Gastroesophageal sphincter (tissue), 4 donors: Measurements from ENCODE around the gene LMBRD1. TPM values are rescaled to one million over a fixed set of nuclear protein-coding genes. Genes with fewer than 3 reads are reported as not detected.
A peak's percentile ranks its signal among the peaks of the same experiment; 100 is the strongest.
"Not testable (repeated sequence)": the region's sequence is repeated elsewhere in the genome, so short reads cannot be mapped to it uniquely, and the experiment has no call there.

Experiments used
- ATAC-seq: fragments of 150-250 bp; one replicate; pipeline ENCODE4 v1.9.1; 2016; ENCODE audit warnings: mild to moderate bottlenecking, moderate library complexity
- H3K27ac ChIP-seq, 4 donors: fragments of 200-600 bp; sonication (generic) in 3 of 4; 1 replicate in 3 of 4; 2 replicates in 1 of 4; pipeline ENCODE4 v1.5.1; 2016 to 2019
- H3K27me3 ChIP-seq: fragments of 200-600 bp; sonication (generic); one replicate; pipeline ENCODE4 v1.5.1; 2019
- H3K36me3 ChIP-seq, 2 donors: fragments of 200-600 bp; sonication (generic); one replicate each; pipeline ENCODE4 v1.5.1; 2019; ENCODE audit warnings: control low read depth in 1 of 2
- H3K4me1 ChIP-seq, 3 donors: fragments of 200-600 bp; sonication (generic); 1 replicate in 2 of 3; 2 replicates in 1 of 3; pipeline ENCODE4 v1.5.1; 2016 to 2019; ENCODE audit warnings: control low read depth in 2 of 3
- H3K4me3 ChIP-seq, 2 donors: fragments of 200-600 bp; sonication (generic); one replicate each; pipeline ENCODE4 v1.5.1; 2019; ENCODE audit warnings: mild to moderate bottlenecking in 1 of 2, moderate library complexity in 1 of 2
- H3K9me3 ChIP-seq, 3 donors: fragments of 200-600 bp; sonication (generic); one replicate each; pipeline ENCODE4 v1.5.1; 2017 to 2019; ENCODE audit warnings: control low read depth in 2 of 3
- EP300 ChIP-seq: sonication (generic); formaldehyde crosslinking; IDR thresholded peaks from one replicate; pipeline ENCODE4 v1.6.1; 2017; ENCODE audit warnings: antibody characterized with exemption, mild to moderate bottlenecking
- POLR2A ChIP-seq, 2 donors: fragments of 450-650 bp; IDR thresholded peaks; one replicate each; pipeline ENCODE4 v1.6.1; 2017; ENCODE audit warnings: antibody characterized with exemption in 2 of 2, mild to moderate bottlenecking in 2 of 2, moderate library complexity in 1 of 2
- POLR2AphosphoS5 ChIP-seq: sonication (generic); formaldehyde crosslinking; IDR thresholded peaks from one replicate; pipeline ENCODE4 v1.6.1; 2017; ENCODE audit warnings: antibody characterized with exemption
- WGBS, 2 donors: methylation state at CpG; one replicate each; pipeline ENCODE4 v1.1.5; 2018; ENCODE audit warnings: low coverage in 1 of 2; 5-methylcytosine and 5-hydroxymethylcytosine counted together
- total RNA-seq, 4 donors: library from RNA; depleted of rRNA; stranded (reverse); fragments of >200 nt; gene quantifications; one replicate each; pipeline ENCODE4 v1.1.0, GENCODE V29; 2016
- TF ChIP-seq, protein P1 (sequence below), 4 experiments: fragments of 200-600 bp in 2 of 4; fragments of 450-650 bp in 2 of 4; sonication (generic) in 1 of 4; IDR thresholded peaks; one replicate each; pipeline ENCODE4 v1.5.1; 2017 to 2019; ENCODE audit warnings: antibody characterized with exemption in 4 of 4, mild to moderate bottlenecking in 2 of 4, moderate library complexity in 2 of 4

LMBRD1 gene
- total RNA-seq, 4 donors from 2014 or later: 45.4 to 78.0 (median 60.7) TPM

DNA sequence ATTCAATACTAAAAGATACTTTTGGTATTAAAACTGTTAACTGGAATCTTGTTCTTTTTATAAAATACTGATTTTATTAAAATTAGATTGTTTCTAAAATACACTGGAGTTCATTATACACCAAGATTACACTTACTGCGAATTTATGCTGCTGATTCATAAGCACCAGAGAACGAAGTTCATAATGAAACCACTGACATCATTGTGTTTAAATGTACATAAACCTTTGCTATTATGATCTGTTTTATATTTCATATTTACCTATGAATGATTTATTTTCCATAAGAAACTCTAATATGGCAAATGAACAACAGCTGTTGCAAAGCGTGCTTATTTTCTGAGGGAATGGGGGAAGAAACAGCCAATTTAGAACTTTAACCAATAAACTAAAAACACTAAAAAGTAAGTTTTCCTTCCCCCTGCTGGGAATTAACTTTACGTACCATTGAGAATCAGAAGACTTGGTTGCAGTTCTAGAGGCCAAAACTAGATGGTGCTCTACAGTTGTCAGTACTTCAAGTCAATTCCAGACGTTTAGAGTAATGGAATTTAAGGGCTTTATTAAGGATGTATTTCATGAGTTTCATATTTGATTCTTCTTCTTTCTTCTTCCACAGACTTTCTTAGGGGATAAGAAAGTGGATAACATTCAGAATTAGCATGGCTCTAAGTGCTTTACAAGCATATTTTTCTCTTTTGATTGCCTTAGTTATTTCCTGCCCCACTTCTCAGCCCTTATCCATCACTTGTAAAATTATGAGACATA, 38.8 kb upstream of the LMBRD1 start:
- 7% methylated on average over 5 of the region's 5 CpGs for WGBS, 2 donors
- Histone ChIP-seq H3K36me3 (no peaks in the 10 kb centered on the region), H3K27me3 (no peaks in the 10 kb centered on the region), H3K9me3 (no peaks in the 10 kb centered on the region), H3K4me3 (no peak overlapping the region), H3K4me1 (no peaks in the 10 kb centered on the region), H3K27ac (no peak overlapping the region)
- TF ChIP-seq POLR2AphosphoS5 (no peak), EP300 (no peak)
- TF ChIP-seq, protein P1, sequence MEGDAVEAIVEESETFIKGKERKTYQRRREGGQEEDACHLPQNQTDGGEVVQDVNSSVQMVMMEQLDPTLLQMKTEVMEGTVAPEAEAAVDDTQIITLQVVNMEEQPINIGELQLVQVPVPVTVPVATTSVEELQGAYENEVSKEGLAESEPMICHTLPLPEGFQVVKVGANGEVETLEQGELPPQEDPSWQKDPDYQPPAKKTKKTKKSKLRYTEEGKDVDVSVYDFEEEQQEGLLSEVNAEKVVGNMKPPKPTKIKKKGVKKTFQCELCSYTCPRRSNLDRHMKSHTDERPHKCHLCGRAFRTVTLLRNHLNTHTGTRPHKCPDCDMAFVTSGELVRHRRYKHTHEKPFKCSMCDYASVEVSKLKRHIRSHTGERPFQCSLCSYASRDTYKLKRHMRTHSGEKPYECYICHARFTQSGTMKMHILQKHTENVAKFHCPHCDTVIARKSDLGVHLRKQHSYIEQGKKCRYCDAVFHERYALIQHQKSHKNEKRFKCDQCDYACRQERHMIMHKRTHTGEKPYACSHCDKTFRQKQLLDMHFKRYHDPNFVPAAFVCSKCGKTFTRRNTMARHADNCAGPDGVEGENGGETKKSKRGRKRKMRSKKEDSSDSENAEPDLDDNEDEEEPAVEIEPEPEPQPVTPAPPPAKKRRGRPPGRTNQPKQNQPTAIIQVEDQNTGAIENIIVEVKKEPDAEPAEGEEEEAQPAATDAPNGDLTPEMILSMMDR (IDR thresholded peaks at IDR 0.05): peak; percentile 65 to 79 (median 70)
- no peak for ATAC-seq

DNA sequence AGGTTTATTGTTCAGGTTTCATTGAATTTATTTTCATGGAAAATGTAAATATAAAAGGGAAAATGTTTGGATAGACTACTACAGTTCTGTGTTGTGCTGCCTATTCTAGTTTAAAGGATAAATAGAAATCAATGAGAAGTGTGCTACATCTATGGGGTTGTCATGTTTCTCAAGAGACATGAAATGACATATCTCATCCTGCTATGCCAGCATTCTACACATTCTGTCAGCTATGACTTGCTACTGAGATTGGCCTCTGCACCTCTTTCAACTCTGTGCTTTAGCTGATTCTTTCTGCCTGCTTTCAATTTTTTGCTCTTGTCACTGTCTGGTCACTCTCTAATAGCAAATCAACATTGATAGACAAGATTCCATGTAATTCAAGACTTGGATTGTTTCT, 35.7 kb upstream of the LMBRD1 start:
- no peak for ATAC-seq
- H3K27me3 ChIP-seq: no peaks in the 10 kb centered on the region
- no peaks in the 10 kb centered on the region for H3K9me3 ChIP-seq
- H3K36me3 ChIP-seq: no peaks in the 10 kb centered on the region
- H3K27ac ChIP-seq: no peak overlapping the region
- no peak for TF ChIP-seq POLR2AphosphoS5
- TF ChIP-seq EP300: no peak
- TF ChIP-seq, protein P1 (IDR thresholded peaks at IDR 0.05): no peak
- TF ChIP-seq POLR2A (IDR thresholded peaks at IDR 0.05): no peak
- H3K4me3 ChIP-seq: no peak overlapping the region
- no peaks in the 10 kb centered on the region for H3K4me1 ChIP-seq

DNA sequence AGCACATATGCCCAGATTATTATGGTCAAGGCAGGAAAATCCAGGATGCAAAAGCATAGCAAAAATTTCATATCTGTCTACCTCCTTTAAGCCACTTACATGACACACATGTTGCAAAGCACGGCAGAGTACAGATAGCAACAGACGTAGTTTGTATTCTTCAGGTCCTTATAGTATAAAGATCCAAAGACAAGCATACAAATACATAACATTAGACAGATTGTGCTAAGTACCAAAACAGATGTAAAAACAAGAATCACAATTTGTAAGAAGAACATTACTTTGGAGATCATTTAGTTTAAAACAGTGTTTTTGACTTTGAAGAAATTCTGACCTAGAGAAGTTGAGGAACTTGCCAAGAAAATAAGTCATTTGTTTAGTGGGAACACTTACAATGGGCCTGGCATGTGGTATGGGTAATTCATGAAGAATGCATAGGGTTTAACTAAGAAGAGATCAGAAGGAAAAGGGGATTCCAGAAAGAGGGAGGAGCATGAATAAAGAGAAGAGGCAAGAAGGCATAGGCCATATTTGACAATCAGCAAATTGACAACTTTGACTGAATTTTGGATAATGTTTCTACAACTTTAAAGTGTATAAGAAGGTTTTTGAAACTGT, 30.6 kb upstream of the LMBRD1 start:
- Histone ChIP-seq H3K9me3 (no peaks in the 10 kb centered on the region), H3K27me3 (no peaks in the 10 kb centered on the region), H3K4me1 (no peaks in the 10 kb centered on the region), H3K36me3 (no peaks in the 10 kb centered on the region), H3K27ac (no peak overlapping the region), H3K4me3 (no peak overlapping the region)
- WGBS, 2 donors: 38 to 54% methylated on average over 1 to 2 of the region's 2 CpGs
- ATAC-seq: no peak
- TF ChIP-seq POLR2A (IDR thresholded peaks at IDR 0.05) (no peak), EP300 (no peak), POLR2AphosphoS5 (no peak)
- TF ChIP-seq, protein P1 (IDR thresholded peaks at IDR 0.05): no peak

DNA sequence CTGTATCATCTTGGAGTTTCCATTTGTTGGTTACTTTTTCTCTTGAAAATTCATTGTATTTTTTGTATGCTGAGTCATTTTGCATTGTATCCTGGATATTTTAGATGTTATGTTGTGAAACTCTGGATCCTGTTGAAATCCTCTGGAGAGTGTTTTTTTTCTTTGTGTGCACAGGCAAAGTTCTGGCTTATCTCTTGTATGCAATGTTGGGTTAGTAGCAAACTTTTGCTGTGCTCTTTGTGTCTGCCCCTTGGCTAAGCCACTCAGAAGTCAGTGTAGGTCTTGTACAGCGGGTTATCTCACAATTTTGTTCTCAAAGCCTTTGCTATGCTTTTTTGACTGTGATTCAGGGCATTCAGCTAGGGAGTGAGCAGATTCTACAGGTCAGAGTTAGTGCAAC, 29.1 kb upstream of the LMBRD1 start:
- TF ChIP-seq POLR2AphosphoS5 (no peak), POLR2A (IDR thresholded peaks at IDR 0.05) (no peak), EP300 (no peak)
- TF ChIP-seq, protein P1 (IDR thresholded peaks at IDR 0.05): no peak
- H3K27ac ChIP-seq: no peak overlapping the region
- no peaks in the 10 kb centered on the region for H3K27me3 ChIP-seq
- H3K4me1 ChIP-seq: no peaks in the 10 kb centered on the region
- 100% methylated on average over 1 of the region's 1 CpG; no CpG with 5 or more reads in 1 of the 2 donors for WGBS, 2 donors
- ATAC-seq: no peak
- H3K9me3 ChIP-seq: no peaks in the 10 kb centered on the region
- H3K4me3 ChIP-seq: no peak overlapping the region
- H3K36me3 ChIP-seq: no peaks in the 10 kb centered on the region

DNA sequence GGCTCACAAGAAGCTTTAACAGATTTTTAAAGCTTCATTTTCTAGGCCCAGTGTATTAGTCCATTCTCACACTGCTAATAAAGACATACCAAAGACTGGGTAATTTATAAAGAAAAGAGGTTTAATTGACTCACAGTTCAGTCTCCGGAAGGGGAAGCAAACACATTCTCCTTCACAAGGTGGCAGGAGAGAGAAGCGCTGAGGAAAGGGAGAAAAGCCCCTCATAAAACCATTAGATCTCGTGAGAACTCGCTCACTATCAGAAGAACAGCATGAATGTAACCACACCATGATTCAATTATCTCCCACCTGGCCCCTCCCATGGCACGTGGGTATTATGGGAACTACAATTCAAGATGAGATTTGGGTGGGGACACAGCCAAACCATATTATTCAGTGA, 27.5 kb upstream of the LMBRD1 start:
- H3K36me3 ChIP-seq, H3K27ac ChIP-seq, H3K27me3 ChIP-seq, H3K9me3 ChIP-seq, H3K4me3 ChIP-seq, ATAC-seq, H3K4me1 ChIP-seq: not testable (repeated sequence)
- WGBS, 2 donors: 70 to 77% methylated on average over 5 of the region's 5 CpGs
